ENCODE data around the gene PDPN. TPM values are rescaled to one million over a fixed set of nuclear protein-coding genes. Genes with fewer than 3 reads are reported as not detected.

The PDPN gene
- total RNA-seq, 1 donor from 2014 or later = 59.2 TPM

- H3K4me3 Mint-ChIP-seq (ENCODE audit: unreplicated experiment) = no peak overlapping the region
- H3K27ac ChIP-seq (ENCODE audit: low read depth, low read length) = no peak overlapping the region
- no peak overlapping the region for H3K27ac Mint-ChIP-seq (ENCODE audit: unreplicated experiment)
- no peaks in the 10 kb centered on the region for H3K27me3 ChIP-seq (ENCODE audit: insufficient read depth, low read length)
- H3K9me3 Mint-ChIP-seq (ENCODE audit: unreplicated experiment) = peaks cover 4% of the 10 kb centered on the region
- H4K20me1 ChIP-seq (ENCODE audit: insufficient read depth, low read length) = no peaks in the 10 kb centered on the region
- H3K9me3 ChIP-seq (ENCODE audit: insufficient read depth, low read depth, low read length) = no peaks in the 10 kb centered on the region
- no peak overlapping the region for H3K4me2 ChIP-seq (ENCODE audit: low read length)
- H3K27me3 Mint-ChIP-seq (ENCODE audit: low read depth, unreplicated experiment) = no peaks in the 10 kb centered on the region
- no peak overlapping the region for H2AFZ ChIP-seq (ENCODE audit: low read depth, low read length)
- no peaks in the 10 kb centered on the region for H3K36me3 Mint-ChIP-seq (ENCODE audit: low read depth, unreplicated experiment)
- H3K4me3 ChIP-seq (ENCODE audit: insufficient read depth, low read depth, low read length) = no peak overlapping the region
- no peaks in the 10 kb centered on the region for H3K79me2 ChIP-seq (ENCODE audit: insufficient read depth, low read length)
- H3K4me1 Mint-ChIP-seq (ENCODE audit: low read depth, unreplicated experiment) = no peaks in the 10 kb centered on the region
- no peak for TF ChIP-seq CTCF (IDR thresholded peaks at IDR 0.05; ENCODE audit: insufficient read depth, low read depth, low read length)
- TF ChIP-seq EZH2 (IDR thresholded peaks at IDR 0.05; ENCODE audit: insufficient read depth, low read length) = no peak
- no peak overlapping the region for H3K9ac ChIP-seq (ENCODE audit: low read length)
- H3K36me3 ChIP-seq (ENCODE audit: insufficient read depth, low read length) = no peaks in the 10 kb centered on the region
- FAIRE-seq (no peak), DNase-seq (ENCODE audit: low read depth) (peak; percentile 15)
- no peaks in the 10 kb centered on the region for H3K4me1 ChIP-seq (ENCODE audit: insufficient read depth, low read length)
These were observed 67.6 kb downstream of the PDPN start for GRCh38 chr1:13651279-13651678.

GRCh38 chr1:13652238-13652637 is 68.6 kb downstream of the PDPN start:
- no peak overlapping the region for H3K27ac ChIP-seq (ENCODE audit: low read depth, low read length)
- H3K4me3 ChIP-seq (ENCODE audit: insufficient read depth, low read depth, low read length) = no peak overlapping the region
- no peak overlapping the region for H3K27ac Mint-ChIP-seq (ENCODE audit: unreplicated experiment)
- H2AFZ ChIP-seq (ENCODE audit: low read depth, low read length) = no peak overlapping the region
- H3K36me3 ChIP-seq (ENCODE audit: insufficient read depth, low read length) = no peaks in the 10 kb centered on the region
- no peaks in the 10 kb centered on the region for H3K79me2 ChIP-seq (ENCODE audit: insufficient read depth, low read length)
- no peak for DNase-seq (ENCODE audit: low read depth)
- no peak overlapping the region for H3K9ac ChIP-seq (ENCODE audit: low read length)
- peaks cover 8% of the 10 kb centered on the region for H3K9me3 Mint-ChIP-seq (ENCODE audit: unreplicated experiment)
- H4K20me1 ChIP-seq (ENCODE audit: insufficient read depth, low read length) = no peaks in the 10 kb centered on the region
- H3K36me3 Mint-ChIP-seq (ENCODE audit: low read depth, unreplicated experiment) = no peaks in the 10 kb centered on the region
- no peak overlapping the region for H3K4me3 Mint-ChIP-seq (ENCODE audit: unreplicated experiment)
- H3K4me1 Mint-ChIP-seq (ENCODE audit: low read depth, unreplicated experiment) = no peaks in the 10 kb centered on the region
- H3K4me1 ChIP-seq (ENCODE audit: insufficient read depth, low read length) = no peaks in the 10 kb centered on the region
- no peaks in the 10 kb centered on the region for H3K27me3 Mint-ChIP-seq (ENCODE audit: low read depth, unreplicated experiment)
- H3K9me3 ChIP-seq (ENCODE audit: insufficient read depth, low read depth, low read length) = no peaks in the 10 kb centered on the region
- H3K4me2 ChIP-seq (ENCODE audit: low read length) = no peak overlapping the region
- TF ChIP-seq CTCF (IDR thresholded peaks at IDR 0.05; ENCODE audit: insufficient read depth, low read depth, low read length) (no peak), EZH2 (IDR thresholded peaks at IDR 0.05; ENCODE audit: insufficient read depth, low read length) (no peak)
- H3K27me3 ChIP-seq (ENCODE audit: insufficient read depth, low read length) = no peaks in the 10 kb centered on the region
- no peak for FAIRE-seq

GRCh38 chr1:13661539-13661938 is 77.9 kb downstream of the PDPN start:
- Histone ChIP-seq H3K4me1 (ENCODE audit: insufficient read depth, low read length) (no peaks in the 10 kb centered on the region), H3K9me3 (ENCODE audit: insufficient read depth, low read depth, low read length) (no peaks in the 10 kb centered on the region), H3K36me3 (ENCODE audit: insufficient read depth, low read length) (no peaks in the 10 kb centered on the region), H3K27ac (ENCODE audit: low read depth, low read length) (no peak overlapping the region), H2AFZ (ENCODE audit: low read depth, low read length) (no peak overlapping the region), H3K27me3 (ENCODE audit: insufficient read depth, low read length) (no peaks in the 10 kb centered on the region), H3K4me2 (ENCODE audit: low read length) (no peak overlapping the region), H3K79me2 (ENCODE audit: insufficient read depth, low read length) (no peaks in the 10 kb centered on the region), H4K20me1 (ENCODE audit: insufficient read depth, low read length) (no peaks in the 10 kb centered on the region), H3K4me3 (ENCODE audit: insufficient read depth, low read depth, low read length) (no peak overlapping the region), H3K9ac (ENCODE audit: low read length) (no peak overlapping the region)
- Mint-ChIP-seq H3K9me3 (ENCODE audit: unreplicated experiment) (peaks cover 8% of the 10 kb centered on the region), H3K36me3 (ENCODE audit: low read depth, unreplicated experiment) (no peaks in the 10 kb centered on the region), H3K4me3 (ENCODE audit: unreplicated experiment) (no peak overlapping the region), H3K4me1 (ENCODE audit: low read depth, unreplicated experiment) (no peaks in the 10 kb centered on the region), H3K27me3 (ENCODE audit: low read depth, unreplicated experiment) (peaks cover 8% of the 10 kb centered on the region), H3K27ac (ENCODE audit: unreplicated experiment) (no peak overlapping the region)
- DNase-seq (ENCODE audit: low read depth) (peak; percentile 24), FAIRE-seq (no peak)
- TF ChIP-seq EZH2 (IDR thresholded peaks at IDR 0.05; ENCODE audit: insufficient read depth, low read length) (no peak), CTCF (IDR thresholded peaks at IDR 0.05; ENCODE audit: insufficient read depth, low read depth, low read length) (no peak)
